Ramos (cell line): ENCODE results near the gene MFN2.
"Not testable (repeated sequence)": the region's sequence is repeated elsewhere in the genome, so short reads cannot be mapped to it uniquely, and the experiment has no call there.

Experiments
- in situ Hi-C: fragments of 300-500 bp; cut with MboI; formaldehyde crosslinking; loops from one replicate; pipeline ENCODE4 v1.14.3; 2022; ENCODE audit warnings: low sequenced_read_pairs; ENCODE audit not compliant: unreplicated experiment

The MFN2 gene

DNA sequence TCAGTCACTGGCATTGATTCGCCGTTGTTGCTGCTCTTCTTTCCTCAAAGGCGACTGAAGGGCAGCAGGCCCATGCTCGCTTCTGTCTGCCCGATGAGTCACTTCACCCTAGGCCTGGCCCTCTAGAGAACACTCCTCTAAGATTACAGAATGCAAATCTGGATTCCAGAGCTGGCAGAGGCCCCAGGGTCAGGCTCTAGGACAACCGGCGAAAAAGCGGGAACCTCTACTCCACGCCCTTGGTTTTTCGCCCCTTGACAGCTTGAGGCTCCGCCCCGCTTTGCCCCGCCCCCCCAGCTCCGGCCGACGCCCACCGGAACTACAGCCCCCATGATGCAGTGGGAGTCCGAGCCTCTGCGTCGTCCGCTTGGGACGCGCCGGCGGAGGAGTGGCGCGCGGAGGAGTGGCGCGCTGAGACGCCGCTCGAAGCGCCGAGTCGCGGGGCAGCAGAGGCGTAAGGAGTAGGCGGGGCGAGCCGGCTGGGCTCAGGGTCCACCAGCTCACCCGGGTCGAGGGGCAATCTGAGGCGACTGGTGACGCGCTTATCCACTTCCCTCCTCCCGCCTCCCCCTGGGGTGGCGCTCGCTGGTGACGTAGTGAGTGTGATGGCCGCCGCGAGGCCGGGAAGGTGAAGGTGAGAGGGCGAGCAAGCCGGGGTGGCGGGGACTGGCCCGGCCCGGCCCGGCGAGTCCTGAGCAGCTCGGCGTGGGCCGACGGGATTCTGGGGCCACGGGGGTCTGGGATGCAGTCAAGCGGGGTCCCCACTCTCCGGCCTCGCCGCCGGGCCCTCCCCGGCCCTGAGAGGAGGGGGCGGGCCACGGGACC lies at the start of gene MFN2:
Gene MFN2 (plus strand): TSS at position 594 of the 825 bp plus-strand sequence. CDS start 8,725 bp downstream, outside the sequence.
- in situ Hi-C loops, result no loop called here

DNA sequence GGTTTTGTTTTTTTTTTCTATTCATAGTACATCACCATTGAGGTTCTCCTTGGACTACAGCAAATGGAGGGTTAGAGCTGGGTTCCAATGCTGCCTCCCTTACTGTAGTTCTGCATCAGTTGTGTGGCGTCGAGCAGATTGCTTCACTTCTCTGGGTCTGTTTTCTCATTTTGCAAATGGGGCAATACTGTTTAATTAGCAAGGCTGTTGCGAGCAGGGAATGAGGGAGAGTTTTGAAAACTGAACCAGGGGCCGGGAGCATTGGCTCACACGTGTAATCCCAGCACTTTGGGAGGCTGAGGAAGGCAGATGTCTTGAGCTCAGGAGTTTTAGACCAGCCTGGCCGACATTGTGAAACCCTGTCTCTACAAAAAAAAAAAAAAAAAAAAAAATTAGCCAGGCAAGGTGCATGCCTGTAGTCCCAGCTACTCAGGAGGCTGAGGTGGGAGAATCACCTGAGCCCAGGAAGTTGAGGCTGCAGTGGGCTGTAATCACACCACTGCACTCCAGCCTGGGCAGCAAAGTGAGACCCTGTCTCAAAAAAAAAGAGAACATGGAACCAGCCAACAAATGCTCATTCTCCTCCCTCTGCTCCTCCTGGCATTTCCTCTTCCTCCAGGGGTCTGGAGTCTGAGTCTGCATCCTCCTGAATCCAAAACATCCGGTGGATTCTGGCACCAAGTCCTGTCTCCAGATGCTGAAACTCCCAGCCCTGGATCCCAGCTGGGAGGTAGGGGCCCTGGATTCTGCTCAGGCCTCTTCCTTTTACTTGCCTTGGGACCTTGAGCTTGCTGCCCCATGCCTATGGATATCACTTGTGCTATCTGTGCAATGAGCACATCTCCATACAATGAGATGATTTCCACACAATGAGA lies 49.4 kb upstream of the MFN2 start:
- in situ Hi-C loops, result no loop called here

DNA sequence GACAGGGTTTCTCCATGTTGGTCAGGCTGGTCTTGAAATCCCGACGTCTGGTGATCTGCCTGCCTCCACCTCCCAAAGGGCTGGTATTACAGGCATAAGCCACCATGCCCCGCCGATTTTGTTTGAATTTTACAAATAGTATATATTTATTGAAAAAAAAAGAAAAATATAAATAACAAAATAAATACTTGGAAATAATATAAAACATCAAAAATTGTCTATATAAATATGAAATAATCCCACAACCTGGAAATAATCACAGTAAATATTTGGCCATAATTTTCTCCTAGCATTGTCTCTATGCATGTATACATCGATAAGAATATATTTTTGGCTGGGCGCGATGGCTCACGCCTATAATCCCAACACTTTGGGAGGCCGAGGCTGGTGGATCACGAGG lies 48.4 kb upstream of the MFN2 start:
- in situ Hi-C loops, result no loop called here

DNA sequence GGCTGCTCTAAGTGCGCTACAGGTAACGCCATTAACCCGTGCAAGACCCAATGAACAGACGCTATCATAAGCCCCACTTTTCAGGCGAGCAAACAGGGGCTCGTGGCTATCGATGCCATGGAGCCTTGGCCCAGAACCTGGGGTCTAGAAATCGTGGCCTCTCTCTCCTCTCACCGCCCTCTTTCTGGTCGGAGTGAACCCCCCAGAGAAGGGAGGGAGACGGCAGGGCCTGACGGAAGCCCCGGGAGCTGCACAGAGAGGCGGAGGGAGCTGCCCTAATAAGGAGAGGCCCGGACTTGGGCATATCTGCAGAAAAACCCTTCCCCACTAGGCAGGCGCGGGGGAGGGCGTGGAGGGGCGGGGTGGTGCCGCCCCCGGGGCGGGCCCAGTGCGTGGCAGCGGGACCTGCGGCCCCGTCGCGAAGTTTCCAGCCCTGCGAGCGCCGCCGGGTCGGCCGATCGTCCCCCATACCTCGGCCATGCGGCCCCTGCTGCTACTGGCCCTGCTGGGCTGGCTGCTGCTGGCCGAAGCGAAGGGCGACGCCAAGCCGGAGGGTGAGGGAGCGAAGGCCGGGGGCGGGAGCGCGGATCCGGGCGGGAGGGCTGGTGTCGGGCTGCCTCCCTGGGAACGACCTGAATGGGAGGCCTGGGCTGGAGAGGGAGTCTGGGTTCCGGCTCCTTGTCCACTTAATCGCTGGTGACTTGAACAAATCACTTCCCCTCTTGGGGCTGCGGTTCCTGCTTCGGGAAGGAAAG lies 45.8 kb upstream of the MFN2 start, which contains the start of gene PLOD1:
Gene PLOD1 (plus strand): TSS at position 416 of the 755 bp plus-strand sequence. CDS start 63 bp downstream, at position 479.
- in situ Hi-C loops, result no loop called here

DNA sequence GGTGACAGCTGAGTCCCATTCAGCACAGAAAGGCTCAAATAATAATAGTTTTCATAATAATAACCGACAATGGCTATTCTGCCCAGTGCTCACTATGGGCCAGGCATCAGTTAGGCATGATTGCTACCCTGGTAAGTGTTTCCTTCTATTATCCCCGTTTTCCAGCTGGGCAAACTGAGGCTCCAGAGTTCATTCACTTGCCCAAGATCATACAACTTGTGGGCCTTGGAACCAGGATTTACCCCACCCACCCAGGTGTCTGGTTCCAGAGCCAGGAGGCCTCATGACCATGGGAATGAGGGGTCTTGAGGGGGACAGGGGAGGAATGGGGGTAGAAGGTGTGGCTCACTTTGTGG lies 45.2 kb upstream of the MFN2 start:
- in situ Hi-C loops, result no loop called here

DNA sequence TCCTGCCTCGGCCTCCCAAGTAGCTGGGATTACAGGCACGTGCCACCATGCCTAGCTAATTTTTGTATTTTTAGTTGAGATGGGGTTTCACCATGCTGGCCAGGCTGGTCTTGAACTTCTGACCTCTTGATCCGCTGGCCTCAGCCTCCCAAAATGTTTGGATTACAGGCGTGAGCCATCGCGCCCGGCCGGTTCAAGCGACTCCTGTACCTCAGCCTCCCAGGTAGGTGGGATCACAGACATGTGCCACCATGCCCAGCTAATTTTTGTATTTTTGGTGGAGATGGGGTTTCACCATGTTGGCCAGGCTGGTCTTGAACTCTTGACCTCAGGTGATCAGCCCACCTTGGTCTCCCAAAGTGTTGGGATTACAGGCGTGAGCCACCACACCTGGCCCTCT lies 44.5 kb upstream of the MFN2 start:
- in situ Hi-C loops, result not testable (repeated sequence)

DNA sequence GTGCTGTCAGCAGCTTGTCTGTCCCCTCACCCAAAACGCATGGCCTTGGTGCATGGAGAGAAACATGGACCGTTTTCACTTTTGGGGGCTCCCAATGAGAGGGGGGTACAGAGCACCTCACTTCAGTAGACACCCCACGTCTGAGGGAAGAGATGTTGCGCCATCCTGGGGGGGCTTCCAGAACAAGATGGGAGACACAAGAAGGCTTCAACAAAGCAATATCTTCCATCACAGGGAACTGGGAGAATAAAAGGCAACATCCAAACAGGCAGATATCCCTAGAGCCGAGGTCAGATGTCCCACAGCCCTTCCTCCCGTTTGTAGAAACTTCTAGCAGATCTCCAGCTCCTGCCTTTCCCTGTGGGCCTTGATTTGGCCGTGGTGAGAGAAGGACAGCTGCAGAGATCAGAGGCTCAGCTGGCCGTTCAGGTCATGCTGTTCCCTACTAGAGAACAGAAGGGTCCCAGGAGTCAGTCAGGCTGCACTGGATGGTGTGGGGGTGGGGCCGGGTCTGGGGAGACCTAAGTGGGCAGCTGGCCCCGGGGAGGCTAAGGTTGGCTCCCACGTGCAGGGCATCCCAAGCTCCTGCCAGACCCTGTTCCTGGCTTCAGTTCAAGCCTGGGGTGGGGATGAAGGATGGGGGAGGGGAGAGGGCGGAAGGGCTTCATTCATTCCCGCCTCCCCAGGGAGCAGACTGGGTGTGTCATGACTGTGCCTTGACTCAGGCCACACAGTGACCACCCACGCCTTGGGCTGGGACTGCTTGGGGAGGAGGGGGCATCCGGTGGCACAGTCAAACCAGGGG lies 41.3 kb upstream of the MFN2 start:
- in situ Hi-C loops, result no loop called here

DNA sequence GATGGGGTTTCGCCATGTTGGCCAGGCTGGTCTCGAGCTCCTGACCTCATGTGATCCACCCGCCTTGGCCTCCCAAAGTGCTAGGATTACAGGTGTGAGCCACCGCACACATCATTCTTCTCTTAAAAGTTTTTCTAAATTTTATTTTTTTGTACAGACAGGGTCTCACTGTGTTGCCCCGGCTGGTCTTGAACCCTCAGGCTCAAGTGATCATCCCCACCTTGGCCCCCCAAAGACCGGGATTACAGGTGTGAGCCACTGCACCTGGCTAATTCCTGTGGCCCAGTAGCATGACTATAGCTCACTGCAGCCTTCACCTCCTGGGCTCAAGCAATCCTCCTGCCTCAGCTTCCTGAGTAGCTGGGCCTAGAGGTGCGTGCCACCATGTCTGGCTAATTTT lies 40.5 kb upstream of the MFN2 start:
- in situ Hi-C loops, result not testable (repeated sequence)

DNA sequence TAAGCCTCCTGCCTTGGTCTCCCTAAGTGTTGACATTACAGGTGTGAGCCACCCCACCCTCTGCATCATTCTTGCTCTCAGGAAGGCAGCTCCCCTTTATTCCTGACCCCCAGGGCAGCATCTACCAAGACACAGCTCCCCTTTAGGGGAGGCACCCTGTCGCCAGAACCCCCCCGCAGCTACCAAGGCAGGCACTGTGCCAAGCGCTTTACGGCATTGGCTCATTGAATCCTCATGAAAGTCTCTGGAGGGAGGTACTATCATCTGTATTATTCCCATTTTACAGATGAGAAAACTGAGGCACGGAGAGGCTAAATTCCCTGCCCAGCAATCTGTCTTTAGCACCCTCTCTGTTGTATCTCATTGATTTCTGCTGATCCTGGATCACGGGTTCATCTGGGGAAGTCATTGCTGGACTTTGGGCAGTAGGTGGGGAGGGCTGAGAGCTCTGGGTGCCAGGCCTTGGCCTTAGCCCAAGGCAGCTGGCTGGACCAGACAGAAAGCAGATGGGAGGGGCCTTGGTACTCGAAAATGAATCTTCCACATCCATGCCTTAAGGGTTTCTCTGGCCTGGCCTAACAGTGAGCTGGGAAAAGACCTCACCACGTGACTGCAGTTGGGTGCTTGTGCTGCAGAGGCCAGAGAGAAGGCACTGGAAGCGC lies 39.9 kb upstream of the MFN2 start:
- in situ Hi-C loops, result no loop called here

DNA sequence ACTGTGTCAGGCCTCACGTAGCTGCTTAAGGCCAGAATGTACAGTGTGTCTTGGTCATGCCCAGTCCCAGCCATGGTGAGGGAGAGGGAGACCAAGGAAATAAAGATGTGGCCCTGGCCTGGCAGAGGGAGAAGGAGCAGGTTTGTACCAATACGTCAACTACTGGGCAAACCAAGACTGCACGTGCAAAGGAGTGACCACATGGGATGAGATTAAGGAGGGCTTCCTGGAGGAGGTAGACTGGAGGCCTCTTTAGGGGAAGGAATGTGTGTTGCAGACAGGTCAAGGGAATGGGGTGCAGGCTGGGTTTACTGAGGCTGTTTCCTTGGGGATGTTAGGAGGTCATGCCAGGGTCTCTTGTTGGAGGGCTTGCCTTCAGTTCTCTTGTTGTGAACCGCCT lies 38.0 kb upstream of the MFN2 start:
- in situ Hi-C loops, result no loop called here

DNA sequence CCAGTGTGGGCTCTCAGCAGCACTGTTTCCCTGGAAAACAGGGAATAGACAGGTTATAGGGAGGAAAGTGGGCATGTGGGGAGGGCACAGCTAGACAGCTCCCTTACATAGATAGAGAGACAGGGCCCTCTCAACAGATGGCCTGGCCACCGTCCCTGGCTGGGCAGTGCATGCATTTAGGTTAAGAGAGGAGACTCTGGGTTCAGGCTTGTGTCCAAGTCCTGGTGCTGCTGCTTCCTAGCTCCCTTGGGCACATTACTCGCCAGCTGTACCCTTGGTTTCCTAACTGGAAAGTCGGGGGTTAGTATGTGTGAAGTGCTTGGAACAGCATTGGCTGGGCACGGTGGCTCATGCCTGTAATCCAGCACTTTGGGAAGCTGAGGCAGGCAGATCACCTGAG lies 36.6 kb upstream of the MFN2 start:
- in situ Hi-C loops, result no loop called here

DNA sequence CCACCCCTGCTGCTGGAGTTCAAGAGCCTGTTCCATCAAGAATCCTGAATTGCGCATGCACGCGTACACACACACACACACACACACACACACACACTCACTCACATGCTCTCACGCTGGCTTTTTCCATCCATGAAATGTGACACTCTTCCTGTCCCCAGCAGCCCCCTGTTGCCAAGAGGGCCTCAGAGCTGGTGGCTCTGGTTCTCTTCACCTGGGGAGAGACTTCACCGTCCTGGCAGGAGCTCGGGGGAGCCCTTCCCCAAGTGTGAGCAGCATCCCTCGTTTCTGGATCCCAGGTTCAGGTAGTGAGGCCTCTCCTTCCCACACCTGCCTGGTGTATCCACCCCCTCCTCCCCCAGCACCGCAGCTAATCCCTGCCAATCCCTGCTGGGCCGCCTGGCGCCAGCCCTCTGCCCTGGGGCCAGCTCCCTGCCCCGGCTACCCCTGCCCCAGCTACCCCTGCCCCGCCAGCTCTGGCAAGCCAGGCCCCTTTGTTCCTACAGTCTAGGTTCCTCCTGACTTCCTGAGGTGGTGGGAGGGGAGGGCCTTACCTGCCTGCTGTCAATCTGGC lies 35.8 kb upstream of the MFN2 start:
- in situ Hi-C loops, result no loop called here

DNA sequence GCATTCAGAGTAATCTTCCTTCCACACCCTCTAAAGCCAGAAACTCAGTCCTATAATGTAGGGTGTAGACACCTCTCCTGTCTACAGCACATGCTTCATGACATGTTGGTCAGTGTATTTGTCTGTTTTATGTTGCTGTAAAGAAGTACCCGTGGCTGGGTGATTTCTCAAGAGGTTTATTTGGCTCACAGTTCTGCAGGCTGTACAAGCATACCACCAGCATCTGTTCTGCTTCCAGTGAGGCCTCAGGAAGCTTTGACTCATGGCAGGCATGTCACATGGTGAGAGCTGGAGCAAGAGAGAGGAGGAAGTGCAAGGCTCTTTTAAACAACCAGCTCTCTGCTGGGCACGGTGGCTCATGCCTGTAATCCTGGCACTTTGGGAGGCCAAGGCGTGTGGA lies 33.6 kb upstream of the MFN2 start:
- in situ Hi-C loops, result no loop called here

DNA sequence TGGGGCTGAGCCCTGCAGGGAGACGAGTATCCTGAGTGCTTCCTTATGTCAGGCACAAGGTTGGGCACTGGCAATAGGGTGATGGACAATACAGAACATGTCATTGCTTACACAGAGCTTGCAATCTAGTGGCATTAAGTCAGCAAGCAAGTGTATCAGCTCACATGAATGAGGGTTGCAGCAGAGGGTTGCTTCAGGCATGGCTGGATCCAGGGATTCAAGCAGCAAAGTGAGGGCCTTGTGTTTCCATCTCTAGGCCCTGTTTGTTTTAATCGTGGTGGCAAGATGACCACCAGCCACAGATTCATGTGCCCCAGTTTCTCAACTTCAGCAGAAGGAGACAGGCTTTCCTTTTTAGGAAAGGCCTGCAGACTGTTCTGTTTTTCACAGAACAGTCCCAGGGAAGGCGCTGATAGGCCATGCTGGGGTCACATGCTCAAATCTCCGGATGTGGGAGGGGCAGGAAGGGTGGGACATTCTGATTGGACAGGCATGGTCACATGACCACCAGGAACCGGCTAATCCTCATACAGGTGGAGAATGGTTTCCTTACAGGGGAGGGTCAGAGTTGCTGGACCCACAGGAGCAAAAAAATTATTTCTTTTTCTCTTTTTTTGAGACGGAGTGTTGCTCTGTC lies 31.3 kb upstream of the MFN2 start:
- in situ Hi-C loops, result no loop called here

DNA sequence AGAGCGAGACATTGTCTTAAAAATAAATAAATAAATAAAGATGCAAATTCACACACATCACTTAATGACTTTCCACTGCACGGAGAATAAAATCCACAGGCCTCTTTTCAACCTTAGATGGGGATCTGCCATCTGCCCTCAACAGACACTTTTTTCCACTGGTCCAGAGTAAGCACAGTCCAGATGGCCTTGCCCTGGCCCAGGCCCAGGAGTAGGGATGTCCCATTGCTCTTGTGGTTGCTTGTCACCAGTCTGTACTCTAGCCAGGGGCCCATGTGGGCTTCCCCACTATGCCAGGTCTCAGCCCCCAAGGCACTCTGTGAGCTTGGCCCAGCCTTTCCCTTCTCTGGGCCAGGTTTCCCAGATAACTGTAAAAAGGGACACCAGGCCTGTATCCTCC lies 28.3 kb upstream of the MFN2 start:
- in situ Hi-C loops, result no loop called here

DNA sequence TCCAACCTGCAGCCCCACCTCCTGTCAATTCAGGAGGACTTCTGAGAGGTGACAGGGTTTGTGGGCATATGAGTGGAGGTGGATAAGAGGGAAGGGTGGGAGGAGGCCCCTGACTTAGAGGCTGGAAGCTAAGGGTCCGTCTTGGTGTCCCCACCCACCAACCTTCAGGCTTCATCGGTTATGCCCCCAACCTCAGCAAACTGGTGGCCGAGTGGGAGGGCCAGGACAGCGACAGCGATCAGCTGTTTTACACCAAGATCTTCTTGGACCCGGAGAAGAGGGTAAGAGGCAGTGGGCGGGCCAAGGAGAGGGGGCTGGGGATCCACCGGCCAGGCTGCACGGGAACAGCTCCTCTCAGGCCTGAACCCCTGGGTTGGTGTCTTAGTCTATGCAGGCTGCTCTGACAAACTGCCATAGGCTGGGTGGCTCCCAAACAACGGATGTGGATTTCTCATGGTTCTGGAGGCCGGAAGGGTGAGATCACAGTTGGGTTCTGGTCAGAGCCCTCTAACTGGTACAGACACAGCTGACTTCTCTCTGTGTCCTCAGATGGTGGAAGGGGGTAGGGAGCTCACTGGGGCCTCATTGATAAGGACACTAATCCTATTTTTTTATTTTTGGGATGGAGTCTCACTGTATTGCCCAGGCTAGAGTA lies 27.7 kb upstream of the MFN2 start:
- in situ Hi-C loops, result no loop called here

DNA sequence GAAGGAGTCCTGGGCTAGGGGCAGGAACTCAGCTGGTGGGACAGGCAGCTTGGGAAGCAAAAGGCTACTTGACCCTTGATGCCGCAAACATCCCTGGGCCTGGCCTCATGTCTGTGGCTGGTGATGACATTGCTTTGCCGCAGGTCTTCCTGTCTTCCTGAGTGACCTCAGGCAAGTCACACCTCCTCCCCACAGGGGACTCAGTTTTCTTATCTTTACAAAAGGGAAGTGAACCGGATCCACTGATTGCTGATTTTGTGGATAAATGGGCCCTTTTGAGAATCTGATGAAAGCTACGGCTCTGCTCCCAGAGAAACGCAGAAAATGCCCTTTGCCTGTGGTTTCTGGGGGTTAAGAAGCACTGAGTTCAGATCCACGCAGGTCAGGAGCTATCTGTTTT lies 25.0 kb upstream of the MFN2 start:
- in situ Hi-C loops, result no loop called here

DNA sequence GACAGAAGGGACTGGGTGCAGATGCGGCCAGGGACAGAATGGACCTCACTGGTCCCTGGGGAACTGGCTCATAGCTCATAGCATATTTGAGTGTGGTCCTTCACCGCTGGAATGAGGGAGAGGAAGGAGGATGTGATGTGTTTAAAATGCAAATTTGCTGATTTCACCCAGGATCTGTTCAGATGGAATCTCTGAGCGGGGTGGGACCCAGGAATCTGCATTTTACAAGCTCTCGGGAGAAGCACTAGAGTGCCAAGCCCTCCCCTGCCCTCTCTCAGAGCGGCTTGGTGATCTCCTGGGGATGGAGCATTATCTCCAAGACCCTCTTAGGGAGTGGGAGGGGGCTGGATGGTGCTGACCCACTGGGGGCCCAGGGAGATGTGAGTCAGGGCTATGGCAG lies 22.8 kb upstream of the MFN2 start:
- in situ Hi-C loops, result no loop called here
